Omental fat pad (tissue), 4 donors: ENCODE results near the gene ZFYVE26. TPM values are rescaled to one million over a fixed set of nuclear protein-coding genes. Genes with fewer than 3 reads are reported as not detected.

Source experiments
- ATAC-seq: fragments of 150-250 bp; one replicate; pipeline ENCODE4 v1.9.1; 2016; ENCODE audit warnings: mild to moderate bottlenecking, moderate library complexity; ENCODE audit not compliant: low FRiP score
- DNase-seq: peaks from one replicate; pipeline ENCODE4 v3.0.0-alpha.2; 2019; ENCODE audit warnings: low spot score
- CTCF ChIP-seq, 3 donors: fragments of 450-650 bp; IDR thresholded peaks; one replicate each; pipeline ENCODE4 v1.5.1; 2016 to 2017; ENCODE audit warnings: antibody characterized with exemption in 3 of 3, mild to moderate bottlenecking in 3 of 3, moderate library complexity in 2 of 3
- total RNA-seq, 4 donors: library from RNA; depleted of rRNA; stranded (reverse); fragments of >200 nt; gene quantifications; one replicate each; pipeline ENCODE4 v1.1.0, GENCODE V29; 2016

Gene ZFYVE26
- total RNA-seq, 4 donors from 2014 or later = 24.1 to 33.7 (median 25.0) TPM

- ATAC-seq (peak; percentile 29), DNase-seq (no peak)
- no peak for TF ChIP-seq CTCF (IDR thresholded peaks at IDR 0.05)
Observed at GRCh38 chr14:67815573-67816225, 691 bp downstream of the ZFYVE26 start.

- ATAC-seq = no peak
- TF ChIP-seq CTCF (IDR thresholded peaks at IDR 0.05) = no peak
- no peak for DNase-seq
Observed at GRCh38 chr14:67814821-67815220, 1.6 kb downstream of the ZFYVE26 start.

- TF ChIP-seq CTCF (IDR thresholded peaks at IDR 0.05) = no peak
- DNase-seq (no peak), ATAC-seq (no peak)
Observed at GRCh38 chr14:67806246-67806645, 10.1 kb downstream of the ZFYVE26 start.

- DNase-seq (no peak), ATAC-seq (no peak)
- TF ChIP-seq CTCF (IDR thresholded peaks at IDR 0.05) = no peak
Observed at GRCh38 chr14:67800743-67801142, 15.6 kb downstream of the ZFYVE26 start.

GRCh38 chr14:67798731-67799130 is 17.7 kb downstream of the ZFYVE26 start:
- DNase-seq (no peak), ATAC-seq (no peak)
- TF ChIP-seq CTCF (IDR thresholded peaks at IDR 0.05) = no peak

GRCh38 chr14:67787673-67788072 is 28.7 kb downstream of the ZFYVE26 start:
- DNase-seq (no peak), ATAC-seq (no peak)
- TF ChIP-seq CTCF (IDR thresholded peaks at IDR 0.05) = no peak
